Measurements from ENCODE around the gene SMARCD3. TPM values are rescaled to one million over a fixed set of nuclear protein-coding genes. Genes with fewer than 3 reads are reported as not detected.
A peak's percentile ranks its signal among the peaks of the same experiment; 100 is the strongest.

SMARCD3 gene
- total and polyA plus RNA-seq, 8 donors: 11.6 to 105 (median 30.3) TPM

- H3K4me1 ChIP-seq: no peaks in the 10 kb centered on the region
- intact Hi-C loops (cut with DNase I; ENCODE audit: low total_unique reads): no loop called here
- WGBS, 5 donors: 79 to 91% (median 81%) methylated on average over 5 of the region's 5 CpGs
- H3K9me3 ChIP-seq: no peaks in the 10 kb centered on the region
- DNase-seq: no peak
- TF ChIP-seq POLR2A (IDR thresholded peaks at IDR 0.05) (no peak), CTCF (IDR thresholded peaks at IDR 0.05) (no peak), POLR2AphosphoS5 (IDR thresholded peaks at IDR 0.05) (no peak), EP300 (IDR thresholded peaks at IDR 0.05) (no peak)
- H3K27ac ChIP-seq: no peak overlapping the region
- H3K4me3 ChIP-seq: no peak overlapping the region
- peaks cover 0 to 4% (median 2%) of the 10 kb centered on the region in 4 donors for H3K36me3 ChIP-seq
- peaks cover 0 to 20% (median 0%) of the 10 kb centered on the region in 3 donors for H3K27me3 ChIP-seq
These were observed 16.1 kb upstream of the SMARCD3 start for GRCh38 chr7:151264615-151265014.

DNA sequence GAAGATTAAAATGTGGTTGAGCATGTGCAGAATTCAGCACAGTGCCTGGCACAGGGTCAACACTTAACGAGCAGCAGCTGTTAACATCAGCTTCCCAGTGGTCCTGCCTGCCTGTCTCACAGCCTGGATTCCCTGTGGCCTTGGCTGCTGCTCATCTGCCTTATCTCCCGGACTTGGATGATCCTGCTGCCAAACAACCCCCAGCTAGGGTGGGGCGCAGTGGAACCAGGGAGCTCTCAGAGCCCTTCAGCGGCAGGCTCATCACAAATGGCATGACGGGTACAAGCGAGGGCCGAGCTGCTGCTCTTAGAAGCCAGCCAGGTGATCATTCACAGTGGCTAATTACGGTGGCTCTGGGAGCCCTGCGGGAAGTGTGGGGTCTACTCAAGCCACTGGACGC is 13.0 kb upstream of the SMARCD3 start:
- H3K27ac ChIP-seq: no peak overlapping the region
- no peak for TF ChIP-seq EP300 (IDR thresholded peaks at IDR 0.05)
- no peak for TF ChIP-seq POLR2AphosphoS5 (IDR thresholded peaks at IDR 0.05)
- TF ChIP-seq CTCF (IDR thresholded peaks at IDR 0.05): no peak
- TF ChIP-seq POLR2A (IDR thresholded peaks at IDR 0.05): no peak
- H3K4me3 ChIP-seq: no peak overlapping the region
- H3K9me3 ChIP-seq: no peaks in the 10 kb centered on the region
- intact Hi-C loops (cut with DNase I; ENCODE audit: low total_unique reads): no loop called here
- no peaks in the 10 kb centered on the region for H3K36me3 ChIP-seq
- no peaks in the 10 kb centered on the region for H3K4me1 ChIP-seq
- DNase-seq: peak in 1 of 2 donors; percentile 53
- WGBS, 5 donors: 42 to 56% (median 51%) methylated on average over 10 of the region's 10 CpGs
- peaks cover 0 to 37% (median 0%) of the 10 kb centered on the region in 3 donors for H3K27me3 ChIP-seq

- Histone ChIP-seq H3K9me3 (no peaks in the 10 kb centered on the region), H3K4me3 (no peak overlapping the region), H3K4me1 (no peaks in the 10 kb centered on the region), H3K27me3 (peaks cover 0 to 40% (median 0%) of the 10 kb centered on the region in 3 donors), H3K36me3 (no peaks in the 10 kb centered on the region), H3K27ac (no peak overlapping the region)
- intact Hi-C loops (cut with DNase I; ENCODE audit: low total_unique reads): no loop called here
- TF ChIP-seq POLR2AphosphoS5 (IDR thresholded peaks at IDR 0.05): no peak
- TF ChIP-seq EP300 (IDR thresholded peaks at IDR 0.05): no peak
- no peak for TF ChIP-seq CTCF (IDR thresholded peaks at IDR 0.05)
- TF ChIP-seq POLR2A (IDR thresholded peaks at IDR 0.05): no peak
- 81 to 89% (median 87%) methylated on average over 7 to 8 of the region's 8 CpGs for WGBS, 5 donors
- DNase-seq: no peak
These were observed 12.4 kb upstream of the SMARCD3 start for GRCh38 chr7:151260883-151261282.

DNA sequence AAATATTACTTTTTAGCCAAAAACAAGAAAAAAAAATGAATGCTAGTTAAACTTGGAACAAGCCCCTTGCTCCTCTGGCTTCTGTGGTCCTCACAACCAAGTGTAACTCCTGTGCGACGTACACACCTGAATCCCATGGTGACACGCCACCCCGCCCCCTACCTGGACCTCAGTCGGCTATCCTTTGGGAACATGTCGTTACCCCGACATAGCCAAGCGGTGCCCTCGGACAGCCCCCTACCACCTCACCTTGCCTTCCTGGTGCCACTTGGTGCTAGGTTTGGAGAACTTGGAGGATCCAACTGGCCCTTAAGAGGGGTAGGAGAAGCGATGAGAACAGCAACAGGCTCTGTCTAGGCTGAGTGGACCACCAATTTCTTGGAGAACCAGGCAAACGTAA is 12.0 kb upstream of the SMARCD3 start:
- no peaks in the 10 kb centered on the region for H3K36me3 ChIP-seq
- WGBS, 5 donors: 87 to 94% (median 89%) methylated on average over 11 of the region's 11 CpGs
- no peaks in the 10 kb centered on the region for H3K9me3 ChIP-seq
- H3K27ac ChIP-seq: no peak overlapping the region
- DNase-seq: no peak
- TF ChIP-seq EP300 (IDR thresholded peaks at IDR 0.05) (no peak), POLR2AphosphoS5 (IDR thresholded peaks at IDR 0.05) (no peak), CTCF (IDR thresholded peaks at IDR 0.05) (no peak), POLR2A (IDR thresholded peaks at IDR 0.05) (no peak)
- intact Hi-C loops (cut with DNase I; ENCODE audit: low total_unique reads): no loop called here
- H3K4me3 ChIP-seq: no peak overlapping the region
- peaks cover 0 to 40% (median 0%) of the 10 kb centered on the region in 3 donors for H3K27me3 ChIP-seq
- no peaks in the 10 kb centered on the region for H3K4me1 ChIP-seq
